OCI-LY1 (cell line): ENCODE results near the gene NAGK.

Source experiments
- EZH2 ChIP-seq: fragments of 200-600 bp; sonication (generic), shearing (Covaris generic); IDR thresholded peaks from 2 replicates; pipeline ENCODE4 v1.8.0; 2017; ENCODE audit warnings: borderline replicate concordance, mixed run types, mild to moderate bottlenecking, antibody characterized with exemption, low read length, moderate library complexity, mixed read lengths
- TF ChIP-seq, protein P1 (sequence below): fragments of 200-600 bp; sonication (generic), shearing (Covaris generic); IDR thresholded peaks from 2 replicates; pipeline ENCODE4 v1.5.1; 2017; ENCODE audit warnings: mild to moderate bottlenecking, antibody characterized with exemption, low read length, moderate library complexity, mixed read lengths

DNA sequence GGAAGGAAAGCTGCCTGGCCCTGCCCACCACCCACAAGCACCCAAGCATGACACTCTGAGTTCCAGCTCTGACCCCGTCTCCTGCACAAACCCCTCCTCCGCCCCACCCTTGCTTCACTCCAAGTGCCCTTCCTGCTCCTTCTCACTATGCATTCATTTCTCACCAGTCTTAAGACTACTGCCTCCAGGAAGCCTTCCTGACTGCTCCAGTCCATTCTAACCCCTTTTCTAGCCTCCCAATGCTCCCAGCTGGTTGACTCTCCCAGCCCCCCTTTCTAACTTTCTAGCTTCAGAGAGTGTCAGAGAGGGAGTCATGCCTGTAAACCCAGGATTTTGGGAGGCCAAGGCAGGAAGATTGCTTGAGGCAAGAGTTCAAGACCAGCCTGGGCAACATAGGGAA, 8.2 kb upstream of the NAGK start:
- TF ChIP-seq, protein P1, sequence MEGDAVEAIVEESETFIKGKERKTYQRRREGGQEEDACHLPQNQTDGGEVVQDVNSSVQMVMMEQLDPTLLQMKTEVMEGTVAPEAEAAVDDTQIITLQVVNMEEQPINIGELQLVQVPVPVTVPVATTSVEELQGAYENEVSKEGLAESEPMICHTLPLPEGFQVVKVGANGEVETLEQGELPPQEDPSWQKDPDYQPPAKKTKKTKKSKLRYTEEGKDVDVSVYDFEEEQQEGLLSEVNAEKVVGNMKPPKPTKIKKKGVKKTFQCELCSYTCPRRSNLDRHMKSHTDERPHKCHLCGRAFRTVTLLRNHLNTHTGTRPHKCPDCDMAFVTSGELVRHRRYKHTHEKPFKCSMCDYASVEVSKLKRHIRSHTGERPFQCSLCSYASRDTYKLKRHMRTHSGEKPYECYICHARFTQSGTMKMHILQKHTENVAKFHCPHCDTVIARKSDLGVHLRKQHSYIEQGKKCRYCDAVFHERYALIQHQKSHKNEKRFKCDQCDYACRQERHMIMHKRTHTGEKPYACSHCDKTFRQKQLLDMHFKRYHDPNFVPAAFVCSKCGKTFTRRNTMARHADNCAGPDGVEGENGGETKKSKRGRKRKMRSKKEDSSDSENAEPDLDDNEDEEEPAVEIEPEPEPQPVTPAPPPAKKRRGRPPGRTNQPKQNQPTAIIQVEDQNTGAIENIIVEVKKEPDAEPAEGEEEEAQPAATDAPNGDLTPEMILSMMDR, result no peak
- no peak for TF ChIP-seq EZH2
